ENCODE data around the gene NF1. TPM values are rescaled to one million over a fixed set of nuclear protein-coding genes. Genes with fewer than 3 reads are reported as not detected.
"Not testable (repeated sequence)": the region's sequence is repeated elsewhere in the genome, so short reads cannot be mapped to it uniquely, and the experiment has no call there.

Gene NF1
- total RNA-seq, 2 experiments from 2014 or later: 22.6 to 25.5 TPM

- Mint-ChIP-seq H3K9me3 (no peaks in the 10 kb centered on the region), H3K27ac (no peak overlapping the region), H3K4me3 (no peak overlapping the region), H3K4me1 (peaks cover 4% of the 10 kb centered on the region), H3K36me3 (ENCODE audit: low read depth) (no peaks in the 10 kb centered on the region), H3K27me3 (no peaks in the 10 kb centered on the region)
- POLR2A ChIA-PET: no interaction called here
- CTCF ChIA-PET: interaction anchor here (0.6 to 1.3 kb wide), 2 partner anchors 54 to 587 kb away, joined by 3 to 4 read pairs; no protein-coding TSS in a partner anchor
- no peak for DNase-seq
These were observed 32.4 kb upstream of the NF1 start for GRCh38 chr17:31062346-31062745.

- peaks cover 4% of the 10 kb centered on the region for H3K4me1 Mint-ChIP-seq
- H3K9me3 Mint-ChIP-seq: no peaks in the 10 kb centered on the region
- POLR2A ChIA-PET: interaction anchor here (0.7 kb wide), 2 partner anchors 158 to 207 kb away, joined by 3 to 4 read pairs; partner anchors contain the start of gene TEFM
- DNase-seq: no peak
- CTCF ChIA-PET: interaction anchor here (1.5 kb wide), 1 partner anchor 13 kb away, joined by 3 read pairs; no protein-coding TSS in a partner anchor
- no peaks in the 10 kb centered on the region for H3K36me3 Mint-ChIP-seq (ENCODE audit: low read depth)
- H3K27ac Mint-ChIP-seq: no peak overlapping the region
- H3K4me3 Mint-ChIP-seq: no peak overlapping the region
- no peaks in the 10 kb centered on the region for H3K27me3 Mint-ChIP-seq
These were observed 30.1 kb upstream of the NF1 start for GRCh38 chr17:31064707-31065106.

- Mint-ChIP-seq H3K27me3 (no peaks in the 10 kb centered on the region), H3K4me3 (no peak overlapping the region), H3K27ac (no peak overlapping the region), H3K36me3 (ENCODE audit: low read depth) (no peaks in the 10 kb centered on the region), H3K9me3 (no peaks in the 10 kb centered on the region), H3K4me1 (no peaks in the 10 kb centered on the region)
- POLR2A ChIA-PET: no interaction called here
- CTCF ChIA-PET: interaction anchor here (0.5 to 1.7 kb wide), 6 partner anchors 13 to 278 kb away, joined by 3 to 4 read pairs (median 4); no protein-coding TSS in a partner anchor
- DNase-seq: no peak
These were observed 27.0 kb upstream of the NF1 start for GRCh38 chr17:31067691-31068184.

GRCh38 chr17:31068291-31068690 is 26.5 kb upstream of the NF1 start:
- H3K9me3 Mint-ChIP-seq: no peaks in the 10 kb centered on the region
- no peak overlapping the region for H3K27ac Mint-ChIP-seq
- H3K4me3 Mint-ChIP-seq: no peak overlapping the region
- H3K36me3 Mint-ChIP-seq (ENCODE audit: low read depth): no peaks in the 10 kb centered on the region
- CTCF ChIA-PET: interaction anchor here (0.5 to 1.7 kb wide), 6 partner anchors 13 to 278 kb away, joined by 3 to 4 read pairs (median 4); no protein-coding TSS in a partner anchor
- POLR2A ChIA-PET: no interaction called here
- no peaks in the 10 kb centered on the region for H3K4me1 Mint-ChIP-seq
- no peaks in the 10 kb centered on the region for H3K27me3 Mint-ChIP-seq
- DNase-seq: peak; percentile 68

- Mint-ChIP-seq H3K4me3 (no peak overlapping the region), H3K27me3 (no peaks in the 10 kb centered on the region), H3K36me3 (ENCODE audit: low read depth) (no peaks in the 10 kb centered on the region), H3K9me3 (no peaks in the 10 kb centered on the region), H3K4me1 (no peaks in the 10 kb centered on the region), H3K27ac (no peak overlapping the region)
- DNase-seq: no peak
- ChIA-PET POLR2A (no interaction called here), CTCF (no interaction called here)
These were observed 22.6 kb upstream of the NF1 start for GRCh38 chr17:31072186-31072585.

- POLR2A ChIA-PET: no interaction called here
These were observed 21.4 kb upstream of the NF1 start for GRCh38 chr17:31073411-31073810.

GRCh38 chr17:31074772-31075555 is 19.8 kb upstream of the NF1 start:
- ChIA-PET POLR2A (no interaction called here), CTCF (no interaction called here)
- DNase-seq: no peak
- peaks cover 3% of the 10 kb centered on the region for H3K4me1 Mint-ChIP-seq
- no peaks in the 10 kb centered on the region for H3K9me3 Mint-ChIP-seq
- H3K36me3 Mint-ChIP-seq (ENCODE audit: low read depth): no peaks in the 10 kb centered on the region
- H3K4me3 Mint-ChIP-seq: no peak overlapping the region
- H3K27me3 Mint-ChIP-seq: no peaks in the 10 kb centered on the region
- H3K27ac Mint-ChIP-seq: no peak overlapping the region

More at GRCh38 chr17:31073411-31073810, 21.4 kb upstream of the NF1 start:
- Mint-ChIP-seq H3K4me1 (peaks cover 3% of the 10 kb centered on the region), H3K27ac (no peak overlapping the region), H3K27me3 (no peaks in the 10 kb centered on the region), H3K36me3 (ENCODE audit: low read depth) (no peaks in the 10 kb centered on the region), H3K4me3 (no peak overlapping the region), H3K9me3 (no peaks in the 10 kb centered on the region)
- DNase-seq: no peak
- CTCF ChIA-PET: interaction anchor here (0.6 kb wide), 1 partner anchor 22 kb away, joined by 3 read pairs; no protein-coding TSS in a partner anchor

GRCh38 chr17:31078290-31078689 is 16.5 kb upstream of the NF1 start:
- Mint-ChIP-seq H3K4me3 (no peak overlapping the region), H3K27ac (no peak overlapping the region), H3K9me3 (no peaks in the 10 kb centered on the region), H3K36me3 (ENCODE audit: low read depth) (no peaks in the 10 kb centered on the region), H3K4me1 (peaks cover 3% of the 10 kb centered on the region), H3K27me3 (no peaks in the 10 kb centered on the region)
- ChIA-PET CTCF (no interaction called here), POLR2A (no interaction called here)
- no peak for DNase-seq

- H3K27me3 Mint-ChIP-seq: no peaks in the 10 kb centered on the region
- DNase-seq: no peak
- H3K36me3 Mint-ChIP-seq (ENCODE audit: low read depth): no peaks in the 10 kb centered on the region
- no peak overlapping the region for H3K27ac Mint-ChIP-seq
- no peaks in the 10 kb centered on the region for H3K9me3 Mint-ChIP-seq
- H3K4me3 Mint-ChIP-seq: no peak overlapping the region
- CTCF ChIA-PET: no interaction called here
- POLR2A ChIA-PET: no interaction called here
- H3K4me1 Mint-ChIP-seq: peaks cover 3% of the 10 kb centered on the region
These were observed 15.0 kb upstream of the NF1 start for GRCh38 chr17:31079731-31080130.

- Mint-ChIP-seq H3K27ac (no peak overlapping the region), H3K27me3 (peaks cover 1% of the 10 kb centered on the region), H3K4me3 (no peak overlapping the region), H3K4me1 (no peaks in the 10 kb centered on the region), H3K36me3 (ENCODE audit: low read depth) (no peaks in the 10 kb centered on the region), H3K9me3 (no peaks in the 10 kb centered on the region)
- POLR2A ChIA-PET: interaction anchor here (1.3 kb wide), 1 partner anchor 8 kb away, joined by 3 read pairs; no protein-coding TSS in a partner anchor
- CTCF ChIA-PET: no interaction called here
- DNase-seq: no peak
These were observed 9.2 kb upstream of the NF1 start for GRCh38 chr17:31085563-31085962.

- H3K9me3 Mint-ChIP-seq: no peaks in the 10 kb centered on the region
- H3K4me1 Mint-ChIP-seq: peaks cover 3% of the 10 kb centered on the region
- H3K27me3 Mint-ChIP-seq: peaks cover 1% of the 10 kb centered on the region
- ChIA-PET CTCF (interaction anchor here (1.8 kb wide), 1 partner anchor 21 kb away, joined by 4 read pairs; no protein-coding TSS in a partner anchor), POLR2A (no interaction called here)
- H3K4me3 Mint-ChIP-seq: no peak overlapping the region
- H3K27ac Mint-ChIP-seq: no peak overlapping the region
- no peaks in the 10 kb centered on the region for H3K36me3 Mint-ChIP-seq (ENCODE audit: low read depth)
- no peak for DNase-seq
These were observed 5.3 kb upstream of the NF1 start for GRCh38 chr17:31089471-31089870.

- H3K27me3 Mint-ChIP-seq; POLR2A ChIA-PET; H3K27ac Mint-ChIP-seq; H3K36me3 Mint-ChIP-seq (ENCODE audit: low read depth); H3K4me3 Mint-ChIP-seq; DNase-seq; H3K9me3 Mint-ChIP-seq; H3K4me1 Mint-ChIP-seq: not testable (repeated sequence)
- CTCF ChIA-PET: interaction anchor here (1.8 kb wide), 1 partner anchor 23 kb away, joined by 4 read pairs; no protein-coding TSS in a partner anchor
These were observed 4.1 kb upstream of the NF1 start for GRCh38 chr17:31090650-31091049.

GRCh38 chr17:31092475-31093064 is 2.2 kb upstream of the NF1 start:
- CTCF ChIA-PET: no interaction called here
- POLR2A ChIA-PET: no interaction called here

More at GRCh38 chr17:31092475-31093064, 2.2 kb upstream of the NF1 start:
- Mint-ChIP-seq H3K9me3 (no peaks in the 10 kb centered on the region), H3K27me3 (peaks cover 1% of the 10 kb centered on the region), H3K4me3 (no peak overlapping the region), H3K36me3 (ENCODE audit: low read depth) (peaks cover 2% of the 10 kb centered on the region), H3K27ac (no peak overlapping the region), H3K4me1 (peaks cover 14% of the 10 kb centered on the region)
- DNase-seq: no peak
